GM19238 (cell line): Measurements from ENCODE around the gene MSLN.
"Not testable (repeated sequence)": the region's sequence is repeated elsewhere in the genome, so short reads cannot be mapped to it uniquely, and the experiment has no call there.

ENCODE experiments used
- DNase-seq: peaks from one replicate; pipeline ENCODE4 v3.0.0; 2011; ENCODE audit warnings: low spot score; ENCODE audit not compliant: insufficient read length

Gene MSLN

GRCh38 chr16:734208-734980 is 26.1 kb upstream of the MSLN start:
- no peak for DNase-seq

- no peak for DNase-seq
These were observed 25.3 kb upstream of the MSLN start for GRCh38 chr16:734981-735881.

GRCh38 chr16:735982-736453 is 24.5 kb upstream of the MSLN start:
- DNase-seq: no peak

- DNase-seq: no peak
These were observed 23.5 kb upstream of the MSLN start for GRCh38 chr16:736936-737481.

GRCh38 chr16:739560-740458 is 20.7 kb upstream of the MSLN start:
- DNase-seq: no peak

- DNase-seq: no peak
These were observed 20.1 kb upstream of the MSLN start for GRCh38 chr16:740459-740763.

- peak; percentile 97 for DNase-seq
These were observed 19.6 kb upstream of the MSLN start, which contains the start of gene CIAO3 for GRCh38 chr16:740764-741505. Gene CIAO3, minus strand, starts transcription at chr16:740997. Its CDS starts 12 bp downstream, at chr16:740985.

GRCh38 chr16:741986-742629 is 18.4 kb upstream of the MSLN start:
- DNase-seq: no peak

- DNase-seq: not testable (repeated sequence)
These were observed 17.6 kb upstream of the MSLN start for GRCh38 chr16:742894-743293.

GRCh38 chr16:743794-744500 is 16.6 kb upstream of the MSLN start:
- no peak for DNase-seq

GRCh38 chr16:745739-746138 is 14.8 kb upstream of the MSLN start:
- DNase-seq: no peak

- DNase-seq: no peak
These were observed 13.9 kb upstream of the MSLN start for GRCh38 chr16:746637-747036.

GRCh38 chr16:747978-748746 is 12.4 kb upstream of the MSLN start:
- no peak for DNase-seq

- DNase-seq: no peak
These were observed 11.5 kb upstream of the MSLN start for GRCh38 chr16:749010-749409.

- no peak for DNase-seq
These were observed 10.0 kb upstream of the MSLN start for GRCh38 chr16:750485-750884.

GRCh38 chr16:751152-752006 is 9.2 kb upstream of the MSLN start:
- no peak for DNase-seq

- DNase-seq: no peak
These were observed 8.6 kb upstream of the MSLN start for GRCh38 chr16:752007-752312.

- not testable (repeated sequence) for DNase-seq
These were observed 6.4 kb upstream of the MSLN start for GRCh38 chr16:754121-754607.
